Keratinocyte (primary cell): ENCODE data around the gene GET3. TPM values are rescaled to one million over a fixed set of nuclear protein-coding genes. Genes with fewer than 3 reads are reported as not detected.

Experiments
- DNase-seq: peaks from one replicate; pipeline ENCODE4 v3.0.0-alpha.2; 2011; ENCODE audit warnings: low read depth, missing footprints, low spot score
- FAIRE-seq: peaks from 2 replicates; lab custom pipeline; 2011; peaks lifted over from hg19 to GRCh38; lab: Jason Lieb, UNC
- H2AFZ ChIP-seq: 2 replicates; pipeline ENCODE4 v1.6.0; 2012; ENCODE audit warnings: low read length, control low read depth, inconsistent platforms; ENCODE audit not compliant: control insufficient read depth
- H3K27ac ChIP-seq: 2 replicates; pipeline ENCODE4 v1.5.1; 2011; ENCODE audit warnings: low read length; ENCODE audit not compliant: control insufficient read depth, insufficient read depth
- H3K27me3 ChIP-seq: 3 replicates; pipeline ENCODE4 v1.6.0; 2011; ENCODE audit warnings: low read length; ENCODE audit not compliant: control insufficient read depth, insufficient read depth; ENCODE audit errors: extremely low read depth
- H3K36me3 ChIP-seq, 2 experiments: 2 replicates in 1 of 2; 3 replicates in 1 of 2; pipeline ENCODE4 v1.5.1; 2011; ENCODE audit warnings: low read length in 2 of 2, mild to moderate bottlenecking in 1 of 2; ENCODE audit not compliant: control insufficient read depth in 2 of 2, insufficient read depth in 2 of 2; ENCODE audit errors: extremely low read depth in 1 of 2
- H3K4me1 ChIP-seq: 3 replicates; pipeline ENCODE4 v1.5.1; 2011; ENCODE audit warnings: low read length; ENCODE audit not compliant: control insufficient read depth, insufficient read depth; ENCODE audit errors: extremely low read depth
- H3K4me2 ChIP-seq: 3 replicates; pipeline ENCODE4 v1.6.0; 2011; ENCODE audit warnings: low read depth, low read length; ENCODE audit not compliant: control insufficient read depth, insufficient read depth; ENCODE audit errors: extremely low read depth
- H3K4me3 ChIP-seq, 3 experiments: fragments of 200-600 bp in 1 of 3; sonication (generic) in 1 of 3; 2 replicates in 2 of 3; 3 replicates in 1 of 3; pipeline ENCODE4 v1.5.1; 2011 to 2016; ENCODE audit warnings: low read length in 3 of 3, mild to moderate bottlenecking in 3 of 3, control low read depth in 2 of 3, inconsistent platforms in 1 of 3, low read depth in 1 of 3, mixed read lengths in 1 of 3, mixed run types in 1 of 3, moderate library complexity in 1 of 3; ENCODE audit not compliant: control insufficient read depth in 2 of 3, insufficient read depth in 2 of 3; ENCODE audit errors: extremely low read depth in 1 of 3
- H3K79me2 ChIP-seq: 2 replicates; pipeline ENCODE4 v1.6.0; 2012; ENCODE audit warnings: low read length; ENCODE audit not compliant: control insufficient read depth, insufficient read depth
- H3K9ac ChIP-seq: 3 replicates; pipeline ENCODE4 v1.6.0; 2011; ENCODE audit warnings: low read length; ENCODE audit not compliant: control insufficient read depth, insufficient read depth; ENCODE audit errors: extremely low read depth
- H3K9me1 ChIP-seq: 3 replicates; pipeline ENCODE4 v1.6.0; 2011; ENCODE audit warnings: low read length; ENCODE audit not compliant: control insufficient read depth, insufficient read depth; ENCODE audit errors: extremely low read depth
- H3K9me3 ChIP-seq: 2 replicates; pipeline ENCODE4 v1.5.1; 2012; ENCODE audit warnings: low read depth, low read length; ENCODE audit not compliant: control insufficient read depth
- H4K20me1 ChIP-seq: 3 replicates; pipeline ENCODE4 v1.6.0; 2011; ENCODE audit warnings: low read length; ENCODE audit not compliant: control insufficient read depth, insufficient read depth; ENCODE audit errors: extremely low read depth
- CTCF ChIP-seq, 3 experiments: IDR thresholded peaks in 1 of 3; conservative IDR thresholded peaks in 1 of 3; optimal IDR thresholded peaks in 1 of 3; 2 replicates in 2 of 3; 3 replicates in 1 of 3; pipeline versions ENCODE3 to v1.5.1; 2011; ENCODE audit warnings: low read length in 3 of 3, mild to moderate bottlenecking in 3 of 3, moderate library complexity in 2 of 3, control low read depth in 1 of 3, inconsistent platforms in 1 of 3; ENCODE audit not compliant: insufficient read depth in 2 of 3; ENCODE audit errors: extremely low read depth in 1 of 3
- EZH2 ChIP-seq: IDR thresholded peaks from one replicate; pipeline ENCODE4 v1.6.1; 2012; ENCODE audit warnings: inconsistent platforms, mild to moderate bottlenecking, low read length, moderate library complexity
- dilution Hi-C: fragments of 300-500 bp; cut with MboI; formaldehyde crosslinking; loops from one replicate; pipeline ENCODE4 v1.7.0; 2020; ENCODE audit warnings: low sequenced_read_pairs; ENCODE audit not compliant: extremely low pct_ligation_motif_present
- polyA plus RNA-seq, 5 experiments: library from polyadenylated mRNA; depleted of rRNA in 3 of 5; stranded (reverse) in 3 of 5; stranded (forward) in 1 of 5; unstranded in 1 of 5; fragments of >200 nt; gene quantifications; 1 replicate in 1 of 5; 2 replicates in 3 of 5; 3 replicates in 1 of 5; pipeline versions ENCODE4 v1.2.1 to v1.2.3, GENCODE V29; 2011 to 2012; ENCODE audit warnings: missing spikeins in 2 of 5, low read depth in 1 of 5, low replicate concordance in 1 of 5

GET3 gene
- polyA plus RNA-seq, 1 donor (not counting 4 experiments of a cell fraction or from before 2014, with no cell fraction given) = 104 TPM

DNA sequence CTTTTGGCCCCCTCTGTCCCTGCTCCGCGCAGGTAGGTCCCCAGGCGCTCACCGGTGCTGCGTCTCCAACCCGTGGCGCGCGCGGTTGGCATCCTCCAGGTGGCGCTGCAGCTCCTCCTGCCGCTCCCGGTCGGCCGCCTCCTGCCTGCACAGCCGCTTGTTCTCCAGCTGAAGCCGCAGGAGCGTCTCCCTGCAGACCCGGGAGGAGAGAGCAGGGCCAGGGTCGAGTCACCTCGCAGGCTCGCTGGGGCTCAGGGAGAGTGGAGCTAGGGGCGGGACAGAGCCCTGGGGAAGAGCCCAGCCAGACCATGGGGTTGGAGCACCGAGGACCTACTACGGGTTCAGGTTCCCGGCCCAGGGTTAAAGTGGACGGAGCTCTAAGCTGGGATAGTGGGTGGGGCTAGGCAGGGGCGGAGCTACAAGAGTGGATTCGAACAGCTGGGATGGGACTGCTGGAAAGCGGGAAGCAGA is 28.8 kb downstream of the GET3 start:
- Histone ChIP-seq H4K20me1 (peaks cover 4% of the 10 kb centered on the region), H3K9ac (no peak overlapping the region), H3K9me3 (no peaks in the 10 kb centered on the region), H3K27ac (no peak overlapping the region), H3K9me1 (no peaks in the 10 kb centered on the region), H3K4me2 (peak overlapping the region; percentile 70), H3K36me3 (peaks cover 11 to 35% of the 10 kb centered on the region in 2 experiments), H3K79me2 (no peaks in the 10 kb centered on the region), H3K4me1 (no peaks in the 10 kb centered on the region), H3K4me3 (peak overlapping the region in 2 of 3 experiments; percentile 53 to 61), H3K27me3 (no peaks in the 10 kb centered on the region), H2AFZ (peak overlapping the region; percentile 83)
- dilution Hi-C loops = no loop called here
- TF ChIP-seq CTCF (optimal IDR thresholded peaks at IDR 0.05 in 1 of 3, IDR thresholded peaks at IDR 0.05 in 1 of 3, conservative IDR thresholded peaks at IDR 0.05 in 1 of 3; ENCODE audit: extremely low read depth in 1 of 3, insufficient read depth in 2 of 3, low read length in 3 of 3) (peak in 2 of 3 experiments; percentile 87 to 88), EZH2 (no peak)
- DNase-seq = no peak
- FAIRE-seq = peak; percentile 57

- FAIRE-seq = no peak
- TF ChIP-seq CTCF (optimal IDR thresholded peaks at IDR 0.05 in 1 of 3, IDR thresholded peaks at IDR 0.05 in 1 of 3, conservative IDR thresholded peaks at IDR 0.05 in 1 of 3; ENCODE audit: extremely low read depth in 1 of 3, insufficient read depth in 2 of 3, low read length in 3 of 3) (no peak), EZH2 (no peak)
- H3K4me1 ChIP-seq = no peaks in the 10 kb centered on the region
- H3K36me3 ChIP-seq = peaks cover 13 to 39% of the 10 kb centered on the region in 2 experiments
- H3K4me3 ChIP-seq = no peak overlapping the region
- H3K9me1 ChIP-seq = no peaks in the 10 kb centered on the region
- H3K27ac ChIP-seq = no peak overlapping the region
- H3K27me3 ChIP-seq = no peaks in the 10 kb centered on the region
- no peak overlapping the region for H3K4me2 ChIP-seq
- dilution Hi-C loops = no loop called here
- DNase-seq = no peak
- H2AFZ ChIP-seq = no peak overlapping the region
- no peak overlapping the region for H3K9ac ChIP-seq
- H3K79me2 ChIP-seq = no peaks in the 10 kb centered on the region
- peaks cover 6% of the 10 kb centered on the region for H4K20me1 ChIP-seq
- no peaks in the 10 kb centered on the region for H3K9me3 ChIP-seq
Observed at GRCh38 chr19:12767150-12767549, 29.9 kb downstream of the GET3 start.
